ENCODE measurements around the gene C1QL1. TPM values are rescaled to one million over a fixed set of nuclear protein-coding genes. Genes with fewer than 3 reads are reported as not detected.

Gene C1QL1
- polyA plus RNA-seq, 10 donors: 0.74 to 6.4 (median 2.1) TPM

DNA sequence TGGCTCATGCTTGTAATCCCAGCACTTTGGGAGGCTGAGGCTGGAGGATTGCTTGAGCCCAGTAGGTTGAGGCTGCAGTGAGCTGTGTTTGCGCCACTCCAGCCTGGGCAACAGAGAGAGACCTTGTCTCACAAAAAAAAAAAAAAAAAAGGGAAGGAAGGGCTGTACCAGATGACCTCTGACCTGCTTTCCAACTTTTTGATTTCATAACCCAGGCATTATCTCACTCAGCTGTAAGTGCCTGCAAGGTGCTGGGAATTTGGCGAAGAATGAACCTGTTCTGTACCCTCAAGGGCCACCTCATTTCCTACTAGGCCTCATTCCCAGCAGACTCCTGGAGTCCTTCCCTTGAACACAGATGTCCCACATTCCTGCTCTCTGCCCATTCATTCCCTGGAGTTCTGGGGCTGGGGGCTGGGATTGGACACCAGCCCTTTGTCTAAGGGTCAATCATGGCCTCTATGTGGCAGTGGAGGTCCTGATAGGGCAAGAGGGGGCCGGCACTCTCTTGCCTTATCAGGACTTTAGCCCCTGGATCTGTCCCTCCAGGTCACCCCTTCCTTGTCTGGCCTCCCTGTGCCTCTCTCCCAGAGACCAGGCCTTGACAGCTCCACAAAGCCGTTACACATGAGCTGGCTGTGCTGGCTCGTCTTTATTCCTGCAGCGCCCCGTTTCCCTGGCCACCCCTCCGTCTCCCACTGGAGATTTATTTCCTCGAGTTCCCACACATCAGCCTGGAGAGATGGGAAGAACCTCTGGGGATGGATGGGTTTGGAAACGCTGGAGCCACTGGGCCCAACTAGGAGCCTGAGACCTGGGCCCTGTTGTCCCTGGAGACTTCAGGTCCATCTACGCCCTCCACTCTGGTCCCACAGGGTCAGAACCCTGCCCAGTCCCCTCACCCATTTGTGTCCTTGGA, 52.0 kb downstream of the C1QL1 start:
- no peak for DNase-seq

DNA sequence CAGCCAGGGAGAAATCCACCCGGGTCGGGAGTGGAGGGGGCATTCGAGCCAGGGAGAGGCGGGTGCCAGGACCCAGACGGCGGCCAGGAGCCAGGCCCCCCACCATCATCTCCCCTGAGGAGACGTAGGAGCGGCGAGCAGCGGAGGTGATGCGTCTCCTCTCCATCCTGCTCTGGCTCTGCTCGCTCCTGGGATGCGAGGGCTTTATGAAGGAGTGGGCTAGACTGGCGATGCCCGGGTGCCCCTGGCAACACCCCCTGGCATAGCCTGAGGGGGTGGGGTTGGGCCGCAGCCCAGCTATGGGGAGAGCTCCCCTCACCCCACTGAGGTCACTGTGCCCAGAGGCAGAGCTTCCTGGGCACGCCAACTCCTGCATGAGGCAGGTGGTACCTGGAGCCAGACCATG, 52.8 kb downstream of the C1QL1 start, which contains the start of gene GFAP:
TSS of gene GFAP (minus strand) at position 180 of the 406 bp plus-strand sequence. CDS start at position 166, 14 bp downstream.
- no peak for DNase-seq

DNA sequence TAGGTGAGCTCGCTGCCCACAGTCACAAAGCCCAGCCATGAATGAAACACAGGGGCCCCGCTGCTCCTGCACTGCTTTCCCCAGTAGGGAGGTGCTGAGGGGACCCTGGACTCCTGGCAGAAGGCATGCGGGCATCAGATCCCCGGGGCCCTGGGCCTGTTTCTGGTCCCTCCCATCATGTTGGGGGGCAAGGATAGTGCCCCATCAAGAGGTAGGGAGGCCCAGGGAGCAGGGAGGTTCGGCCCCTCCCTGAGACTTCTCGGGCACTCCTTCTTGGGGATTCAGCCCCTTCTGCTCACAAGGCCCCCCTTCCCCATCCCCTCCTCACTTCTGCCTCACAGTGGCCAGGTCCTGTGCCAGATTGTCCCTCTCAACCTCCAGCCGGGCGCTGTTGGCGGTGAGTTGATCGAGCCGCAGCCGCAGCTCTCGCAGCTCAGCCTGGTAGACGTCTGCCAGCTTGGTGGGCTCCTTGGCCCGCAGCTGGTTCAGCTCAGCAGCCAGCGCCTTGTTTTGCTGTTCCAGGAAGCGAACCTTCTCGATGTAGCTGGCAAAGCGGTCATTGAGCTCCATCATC, 53.3 kb downstream of the C1QL1 start:
- no peak for DNase-seq

DNA sequence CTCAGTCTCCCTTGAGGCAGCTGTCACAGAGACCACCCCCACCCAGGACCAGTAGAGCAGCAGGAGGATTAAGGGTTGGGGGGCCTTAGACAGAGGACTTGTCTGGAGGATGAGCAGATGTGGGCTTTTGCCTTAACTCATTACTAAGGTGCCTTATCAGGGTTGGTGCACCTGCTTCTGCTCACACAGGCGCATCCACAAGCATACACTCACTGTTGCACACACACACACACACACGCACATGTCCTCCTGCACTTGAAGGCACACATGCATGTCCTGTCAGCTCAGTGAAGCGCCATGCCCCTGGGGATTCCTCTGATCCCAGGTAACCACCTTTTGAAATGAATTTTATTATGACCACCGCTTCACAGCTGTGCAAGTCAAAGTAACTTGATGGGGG, 54.0 kb downstream of the C1QL1 start:
- DNase-seq: no peak

DNA sequence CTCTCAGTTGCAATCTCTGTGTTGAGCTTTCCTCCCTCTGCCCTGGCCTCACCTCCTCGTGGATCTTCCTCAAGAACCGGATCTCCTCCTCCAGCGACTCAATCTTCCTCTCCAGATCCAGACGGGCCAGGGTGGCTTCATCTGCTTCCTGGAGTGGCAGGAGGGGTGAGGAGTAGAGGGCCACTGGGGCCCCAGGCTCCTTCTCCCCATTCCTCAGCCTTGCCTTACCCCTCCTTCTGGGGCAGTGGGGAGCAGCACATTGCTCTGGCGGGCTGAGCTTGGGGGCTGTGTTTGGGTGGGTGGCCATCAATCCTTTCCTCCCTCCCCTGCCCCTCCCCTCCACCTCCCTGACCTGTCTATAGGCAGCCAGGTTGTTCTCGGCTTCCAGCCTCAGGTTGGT, 54.4 kb downstream of the C1QL1 start:
- no peak for DNase-seq

DNA sequence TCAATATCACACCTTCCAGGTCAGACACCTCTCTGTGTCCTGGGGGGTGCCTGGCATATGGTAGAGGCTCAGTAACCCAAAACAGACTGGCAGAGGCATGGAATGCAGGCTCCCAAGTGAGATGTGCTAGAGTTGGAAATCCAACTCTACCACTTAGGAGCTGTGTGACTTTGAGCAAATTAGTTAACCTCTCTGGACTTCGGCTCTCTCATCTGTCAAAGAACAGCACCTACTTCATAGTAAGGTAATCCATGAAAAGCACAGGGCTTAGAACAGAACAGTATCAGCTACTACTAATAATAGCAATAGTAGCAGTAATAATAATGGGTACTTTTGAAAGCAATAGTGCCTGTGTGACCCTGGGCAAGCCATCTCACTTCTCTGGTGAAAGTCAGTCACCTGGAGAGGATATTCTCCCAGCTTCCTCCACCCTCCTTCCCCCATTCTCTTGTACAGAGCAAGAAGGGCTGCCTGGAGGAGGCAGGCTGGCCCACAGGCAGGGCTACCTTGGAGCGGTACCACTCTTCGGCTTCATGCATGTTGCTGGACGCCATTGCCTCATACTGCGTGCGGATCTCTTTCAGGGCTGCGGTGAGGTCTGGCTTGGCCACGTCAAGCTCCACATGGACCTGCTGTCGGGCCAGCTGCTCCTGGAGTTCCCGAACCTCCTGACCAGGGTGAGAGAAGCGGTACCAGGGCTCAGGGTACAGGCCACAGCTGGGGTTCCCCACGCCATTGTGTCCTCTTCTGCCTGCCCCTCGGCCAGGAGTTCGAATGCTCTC, 55.1 kb downstream of the C1QL1 start:
- no peak for DNase-seq

DNA sequence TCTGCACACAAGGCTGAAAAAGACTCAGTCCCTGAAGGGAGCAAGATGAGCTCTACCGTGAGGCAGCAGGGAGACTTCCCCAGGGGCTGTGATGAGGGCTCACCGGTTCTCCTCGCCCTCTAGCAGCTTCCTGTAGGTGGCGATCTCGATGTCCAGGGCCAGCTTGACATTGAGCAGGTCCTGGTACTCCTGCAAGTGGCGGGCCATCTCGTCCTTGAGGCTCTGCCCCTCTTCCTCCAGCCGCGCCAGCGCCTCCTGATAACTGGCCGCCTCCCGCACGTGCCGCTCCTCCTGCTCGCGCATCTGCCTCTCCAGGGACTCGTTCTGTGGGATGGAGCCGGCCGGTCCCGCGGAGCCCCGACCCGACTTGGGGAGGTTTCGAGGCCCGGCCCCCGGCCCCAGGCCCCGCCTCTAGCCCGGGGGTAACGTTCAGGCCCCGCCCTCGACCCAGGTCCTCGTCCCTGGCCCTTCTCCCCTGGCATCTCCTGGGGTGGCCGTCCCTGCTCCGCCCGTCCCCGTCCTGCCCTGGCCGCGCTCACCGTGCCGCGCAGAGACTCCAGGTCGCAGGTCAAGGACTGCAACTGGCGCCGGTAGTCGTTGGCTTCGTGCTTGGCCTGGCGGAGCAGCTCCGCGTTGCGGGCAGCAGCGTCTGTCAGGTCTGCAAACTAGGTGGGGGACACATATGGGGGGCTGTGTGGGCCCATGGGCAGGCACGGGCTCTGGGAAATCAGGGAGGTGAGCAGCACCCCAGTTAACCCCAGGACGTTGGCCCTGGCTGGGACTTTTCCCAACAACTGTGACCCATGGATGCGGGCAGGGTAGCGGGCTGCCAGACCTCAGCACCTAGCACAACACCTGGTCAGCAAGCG, 56.7 kb downstream of the C1QL1 start:
- no peak for DNase-seq

DNA sequence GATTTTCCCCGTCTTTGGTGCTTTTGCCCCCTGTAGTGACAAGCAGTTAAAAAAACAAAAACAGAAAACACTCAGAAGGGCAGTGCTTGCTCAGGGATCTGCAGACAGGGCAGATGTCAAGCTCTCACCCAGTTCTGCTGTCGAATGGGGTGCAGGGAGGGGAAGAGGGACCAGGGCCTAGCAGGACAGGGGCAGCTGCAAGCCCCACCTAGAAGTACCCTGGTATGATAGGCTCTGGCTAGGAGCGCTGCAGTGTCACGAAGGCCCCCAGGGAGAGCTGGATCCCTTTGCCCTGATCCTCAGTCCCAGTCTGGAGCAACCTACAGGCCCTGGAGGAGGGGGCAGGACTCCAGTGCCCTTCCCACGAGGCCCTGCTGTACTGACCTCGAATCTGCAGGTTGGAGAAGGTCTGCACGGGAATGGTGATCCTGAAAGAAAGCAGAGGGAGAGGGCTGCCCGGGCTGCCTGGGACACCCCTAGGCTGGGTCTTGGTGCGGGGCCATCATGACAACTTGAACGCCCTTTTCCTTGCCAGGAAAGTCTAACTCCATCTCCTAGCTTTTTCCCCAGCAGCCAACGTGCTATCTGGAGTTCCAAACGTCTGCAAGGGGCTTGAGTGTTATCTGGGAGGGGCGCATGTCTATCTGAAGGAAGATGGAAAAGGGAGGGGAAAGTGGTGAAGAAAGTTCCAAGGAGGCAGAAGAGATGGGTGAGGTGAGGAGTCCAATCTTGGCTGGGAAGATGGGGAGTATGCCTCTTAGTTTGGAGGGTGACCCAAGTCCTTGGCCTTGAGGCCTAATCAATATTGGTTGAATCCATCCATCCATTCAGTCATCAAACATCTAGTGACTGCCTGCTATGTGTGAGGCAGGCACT, 57.6 kb downstream of the C1QL1 start:
- DNase-seq: no peak

Other genes starting within 250 kb of the C1QL1 start
- gene ADAM11, start 209.3 kb downstream of the C1QL1 start, polyA plus RNA-seq (ENCODE audit: insufficient read length in 10 of 10): 1 to 10 TPM; 1.4 to 3.6 (median 1.7) TPM
- 10 to 100 TPM; 17.9 to 36.6 (median 22.9) TPM for gene GJC1, start 138.0 kb downstream of the C1QL1 start, polyA plus RNA-seq (ENCODE audit: insufficient read length in 10 of 10)
- 1 to 10 TPM; 2.8 to 6.8 (median 4.5) TPM for gene HIGD1B, start 120.4 kb downstream of the C1QL1 start, polyA plus RNA-seq (ENCODE audit: insufficient read length in 10 of 10)
- gene EFTUD2, start 68.9 kb downstream of the C1QL1 start, polyA plus RNA-seq (ENCODE audit: insufficient read length in 10 of 10): 10 to 100 TPM; 53.8 to 77.5 (median 64.4) TPM
- gene GFAP, start 52.8 kb downstream of the C1QL1 start, polyA plus RNA-seq (ENCODE audit: insufficient read length in 10 of 10): 1 to 10 TPM in 1 of 10 donors, under 1 TPM in 8, not detected in 1; 0.27 to 1.1 (median 0.38) TPM
- 10 to 100 TPM in 2 of 10 donors, 1 to 10 TPM in 8; 5.2 to 12.1 (median 7.3) TPM for gene KIF18B, start 20.5 kb downstream of the C1QL1 start, polyA plus RNA-seq (ENCODE audit: insufficient read length in 10 of 10)
- gene DCAKD, start 83.3 kb upstream of the C1QL1 start, polyA plus RNA-seq (ENCODE audit: insufficient read length in 10 of 10): 10 to 100 TPM; 25.3 to 33.8 (median 27.1) TPM
- gene NMT1, start 93.0 kb upstream of the C1QL1 start, polyA plus RNA-seq (ENCODE audit: insufficient read length in 10 of 10): 10 to 100 TPM; 31.8 to 49.7 (median 38.3) TPM
- 10 to 100 TPM; 20.3 to 38.5 (median 32.2) TPM for gene PLCD3, start 164.2 kb upstream of the C1QL1 start, polyA plus RNA-seq (ENCODE audit: insufficient read length in 10 of 10)
- gene ACBD4, start 167.4 kb upstream of the C1QL1 start, polyA plus RNA-seq (ENCODE audit: insufficient read length in 10 of 10): 1 to 10 TPM; 3.9 to 7.0 (median 5.3) TPM
- 10 to 100 TPM; 16.6 to 26.6 (median 21.5) TPM for gene HEXIM1, start 180.2 kb upstream of the C1QL1 start, polyA plus RNA-seq (ENCODE audit: insufficient read length in 10 of 10)
- gene HEXIM2, start 193.6 kb upstream of the C1QL1 start, polyA plus RNA-seq (ENCODE audit: insufficient read length in 10 of 10): 1 to 10 TPM; 4.9 to 9.4 (median 7.3) TPM